Inflammatory macrophage treated with lipopolysaccharide for 1 hour (primary cell): ENCODE results near the gene DNAJA1.
"Not testable (repeated sequence)": the region's sequence is repeated elsewhere in the genome, so short reads cannot be mapped to it uniquely, and the experiment has no call there.

Source experiments
- DNase-seq, 2 donors: peaks; one replicate each; pipeline ENCODE4 v3.0.0-alpha.2; 2020 to 2022

DNAJA1 gene

GRCh38 chr9:33024966-33025571 lies at the start of gene DNAJA1:
DNAJA1 (plus strand) TSS chr9:33025273; CDS start chr9:33026485, 1,212 bp downstream.
- peak; percentile 96 to 97 for DNase-seq

- DNase-seq, result no peak
Measured at GRCh38 chr9:32978051-32978450, 47.0 kb upstream of the DNAJA1 start.

- no peak for DNase-seq
Measured at GRCh38 chr9:32986971-32987370, 38.1 kb upstream of the DNAJA1 start.

GRCh38 chr9:32989660-32990059 lies 35.4 kb upstream of the DNAJA1 start:
- DNase-seq, result no peak

DNA sequence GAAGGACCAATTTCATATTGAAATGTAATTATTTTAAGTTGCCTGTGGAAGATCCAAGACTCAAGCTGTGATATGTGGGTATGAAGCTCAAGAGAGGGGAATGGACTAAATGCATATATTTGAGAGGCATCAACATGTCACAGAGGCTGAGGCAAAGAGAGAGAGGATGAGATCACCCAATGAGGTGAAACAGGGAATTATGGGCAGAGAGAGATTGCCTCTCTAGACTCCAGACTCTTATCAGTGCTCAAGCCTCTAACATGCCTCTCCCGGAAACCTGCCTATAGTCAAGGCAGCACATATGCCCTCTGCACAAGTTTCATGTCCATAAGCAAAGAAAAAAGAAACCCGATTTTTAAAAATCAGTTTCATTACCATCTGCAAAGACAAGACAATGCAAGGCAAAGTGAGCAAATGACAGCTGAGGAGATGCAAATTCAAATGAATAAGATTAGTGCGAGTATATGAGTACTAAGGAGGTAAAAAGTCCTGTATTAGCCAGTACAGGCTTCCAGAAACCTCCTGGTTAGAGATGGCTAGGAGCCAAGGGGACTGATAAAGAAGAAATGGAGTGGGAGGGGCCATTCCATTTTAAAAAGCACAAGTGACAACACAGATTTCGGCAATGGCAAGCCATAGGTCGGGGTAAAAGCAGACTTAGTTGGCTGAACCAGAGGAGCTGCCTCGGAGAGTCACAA lies 33.0 kb upstream of the DNAJA1 start:
- no peak for DNase-seq

DNA sequence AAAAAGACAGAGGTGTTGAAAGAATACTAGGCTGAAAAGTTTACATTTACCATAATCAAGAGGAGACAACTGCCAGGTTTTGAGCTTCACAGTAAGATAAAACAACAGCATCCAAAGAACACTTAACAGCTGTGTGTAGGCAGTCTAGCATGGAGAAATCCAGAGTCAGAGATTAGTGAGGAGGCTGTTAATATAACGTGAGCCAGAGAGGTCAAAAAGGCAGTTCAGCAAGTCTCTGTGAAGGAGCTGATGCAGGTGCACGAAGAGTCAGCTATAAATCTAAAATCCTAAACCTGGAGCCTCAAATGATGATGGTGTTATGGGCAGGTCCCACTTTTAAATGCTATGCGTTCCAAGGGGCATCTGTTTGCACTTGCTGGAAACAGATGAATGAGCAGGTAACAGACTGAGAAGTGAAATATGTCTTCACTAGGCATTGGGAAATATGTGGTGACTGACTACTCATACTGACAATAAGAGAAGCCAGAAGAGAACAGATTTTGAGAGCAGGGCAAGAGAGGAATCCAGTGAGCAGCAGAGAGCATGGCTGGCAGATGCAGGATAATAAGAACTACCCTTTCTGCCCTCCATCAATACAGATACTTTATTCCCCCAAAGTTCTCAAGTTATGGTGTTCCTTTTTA lies 32.4 kb upstream of the DNAJA1 start:
- peak; percentile 10 to 15 for DNase-seq

GRCh38 chr9:33000682-33001055 lies 24.4 kb upstream of the DNAJA1 start:
- not testable (repeated sequence) for DNase-seq

DNA sequence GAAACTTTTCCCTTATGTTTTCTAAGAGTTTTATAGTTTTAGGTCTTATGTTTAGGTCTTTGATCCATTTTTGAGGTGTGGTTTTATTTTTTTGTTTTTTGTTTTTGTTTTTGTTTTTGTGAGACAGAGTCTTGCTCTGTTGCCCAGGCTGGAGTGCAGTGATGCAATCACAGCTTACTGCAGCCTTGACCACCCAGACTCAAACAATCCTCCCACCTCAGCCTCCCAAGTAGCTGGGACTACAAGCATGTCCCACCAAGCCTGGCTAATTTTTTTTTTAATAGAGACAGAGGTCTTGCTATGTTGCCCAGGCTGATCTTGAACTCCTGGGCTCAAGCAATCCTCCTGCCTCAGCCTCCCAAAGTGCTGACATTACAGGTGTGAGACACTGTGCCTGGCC lies 19.7 kb upstream of the DNAJA1 start:
- DNase-seq, result not testable (repeated sequence)

- DNase-seq, result no peak
Measured at GRCh38 chr9:33007755-33008154, 17.3 kb upstream of the DNAJA1 start.

DNA sequence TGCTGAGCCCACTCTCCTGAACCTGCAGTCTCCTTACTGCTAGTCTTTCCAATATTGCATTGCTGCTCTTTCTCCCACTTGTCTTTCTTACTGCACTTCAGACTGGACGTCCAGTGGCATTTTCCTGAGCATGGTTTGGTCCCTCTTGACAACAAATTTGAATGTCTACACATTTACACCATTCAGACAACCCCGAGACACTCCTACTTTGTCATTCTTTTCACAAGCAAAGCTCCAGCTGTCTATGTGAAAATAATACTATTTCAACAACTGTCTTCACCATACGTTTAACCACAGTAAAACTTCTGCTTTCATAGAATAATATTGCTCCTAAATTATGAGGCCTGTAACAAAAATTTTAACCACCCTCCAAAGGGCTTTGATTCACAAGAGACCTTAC lies 13.2 kb upstream of the DNAJA1 start:
- peak; percentile 35 to 64 for DNase-seq

GRCh38 chr9:33012328-33013069 lies 12.6 kb upstream of the DNAJA1 start:
- peak; percentile 43 to 82 for DNase-seq

GRCh38 chr9:33013962-33014664 lies 11.0 kb upstream of the DNAJA1 start:
- no peak for DNase-seq

DNA sequence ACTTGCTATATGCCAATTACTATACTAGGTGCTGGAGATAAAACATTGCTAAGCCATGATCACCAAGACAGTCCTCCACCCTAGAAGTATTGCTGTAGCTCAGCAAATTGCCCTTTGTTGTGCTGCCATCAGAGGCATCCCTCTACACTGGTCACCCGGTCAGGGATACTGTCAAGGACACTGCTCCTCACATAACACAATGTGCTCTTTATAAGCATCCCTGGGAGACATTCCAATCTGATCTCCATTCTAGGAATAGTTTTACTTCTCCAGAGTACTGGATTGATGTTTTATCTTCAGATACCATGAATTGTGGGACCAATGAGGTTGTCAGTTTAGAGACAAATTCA lies 10.4 kb upstream of the DNAJA1 start:
- no peak for DNase-seq

DNA sequence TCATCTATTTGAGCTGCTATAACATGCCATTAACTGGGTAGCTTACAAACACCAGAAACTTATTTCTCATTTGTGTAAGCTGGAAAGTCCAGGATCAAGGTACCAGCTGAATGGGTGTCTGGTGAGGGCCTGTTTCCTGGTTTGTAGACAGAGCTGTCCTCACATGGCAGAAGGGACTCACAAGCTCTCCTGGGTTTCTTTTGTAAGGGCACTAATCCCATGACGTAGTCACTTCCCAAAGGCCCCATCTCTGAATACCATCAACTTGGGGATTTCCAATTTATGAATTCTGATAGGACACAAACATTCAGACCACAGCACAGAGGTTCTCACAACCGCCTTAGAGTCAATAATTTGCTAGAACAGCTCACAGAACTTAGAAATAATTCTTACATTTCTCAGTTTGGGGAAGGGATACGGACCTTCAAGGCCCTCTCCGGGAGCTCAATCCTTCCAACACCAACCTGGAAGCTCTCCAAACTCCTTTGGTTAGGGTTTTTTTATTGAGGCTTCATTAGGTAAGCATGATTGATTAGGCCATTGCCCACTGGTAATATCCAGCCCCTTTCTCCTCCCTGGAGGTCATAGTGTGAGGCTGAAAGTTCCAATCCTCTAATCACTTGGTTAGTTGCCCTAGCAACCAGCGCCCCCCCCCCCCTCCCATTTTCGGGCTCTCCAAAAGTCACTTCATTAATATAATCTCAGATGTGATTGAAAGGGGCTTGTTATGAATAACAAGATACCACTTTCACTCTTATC lies 7.6 kb upstream of the DNAJA1 start:
- DNase-seq, result peak in 1 of 2 donors; percentile 60

- no peak for DNase-seq
Measured at GRCh38 chr9:33019797-33020196, 5.3 kb upstream of the DNAJA1 start.

DNA sequence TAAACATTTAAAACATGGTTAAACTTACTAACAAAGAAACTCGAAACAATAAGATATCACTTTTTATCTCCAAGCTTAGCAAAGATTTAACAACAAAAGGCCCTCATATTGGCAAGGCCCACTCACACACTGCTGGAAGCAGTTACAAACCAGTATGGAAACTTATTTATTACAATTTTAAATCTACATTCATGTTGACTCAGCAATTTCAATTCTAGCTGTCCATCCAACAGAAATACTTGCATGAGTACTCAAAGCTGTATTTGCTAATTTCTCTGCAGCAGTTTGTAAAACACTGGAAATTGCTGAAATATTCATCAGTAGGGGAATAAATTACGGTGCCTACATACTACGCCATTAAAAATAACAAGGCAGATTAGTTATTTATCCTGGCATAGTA lies 2.8 kb upstream of the DNAJA1 start:
- no peak for DNase-seq

- DNase-seq, result no peak
Measured at GRCh38 chr9:33022755-33023154, 2.3 kb upstream of the DNAJA1 start.

GRCh38 chr9:33023661-33024060 lies 1.4 kb upstream of the DNAJA1 start:
- DNase-seq, result no peak

- no peak for DNase-seq
Measured at GRCh38 chr9:33024126-33024965, 727 bp upstream of the DNAJA1 start.

DNA sequence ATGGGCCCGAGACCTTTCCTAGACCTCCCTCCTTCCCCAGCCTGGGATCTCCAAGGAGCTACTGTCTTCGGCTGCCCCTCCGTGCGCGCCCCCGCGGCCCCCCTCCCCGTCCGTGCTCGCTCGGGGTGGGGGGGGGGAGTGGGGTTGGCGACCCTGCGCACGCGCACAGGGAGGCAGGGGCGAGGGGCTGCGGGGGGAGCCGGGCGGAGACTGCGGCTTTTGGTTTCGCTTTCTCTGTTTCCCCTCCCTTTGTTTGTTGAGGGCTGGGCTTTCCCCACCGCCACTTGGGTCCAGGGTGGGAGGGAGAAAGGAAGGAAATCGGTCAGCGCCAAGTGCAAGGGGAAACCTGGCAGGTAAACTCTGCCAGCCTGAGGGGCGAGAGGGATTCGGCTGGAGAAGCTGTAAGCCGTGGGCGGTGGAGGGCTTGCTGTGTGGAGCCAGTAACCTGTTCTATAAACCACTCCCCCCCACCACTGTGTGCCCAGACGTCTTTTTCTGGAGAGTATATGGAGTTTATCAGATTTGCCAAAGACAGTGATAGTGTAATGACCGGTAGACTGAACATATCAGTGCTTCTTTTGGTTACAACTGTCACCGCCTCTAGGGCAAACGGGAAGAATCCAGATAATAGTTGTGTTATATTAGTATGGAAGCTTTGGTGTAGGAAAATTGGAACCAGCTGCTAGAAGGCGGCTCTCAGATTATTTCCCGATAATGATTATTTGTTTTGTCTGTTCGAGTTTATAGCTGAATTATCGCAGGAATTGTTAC lies 684 bp downstream of the DNAJA1 start:
- DNase-seq, result peak; percentile 60 to 65
